ENCODE data around the gene MTCH2. TPM values are rescaled to one million over a fixed set of nuclear protein-coding genes. Genes with fewer than 3 reads are reported as not detected.
A peak's percentile ranks its signal among the peaks of the same experiment; 100 is the strongest.
"Not testable (repeated sequence)": the region's sequence is repeated elsewhere in the genome, so short reads cannot be mapped to it uniquely, and the experiment has no call there.

The MTCH2 gene
- 40.5 TPM for total RNA-seq

DNA sequence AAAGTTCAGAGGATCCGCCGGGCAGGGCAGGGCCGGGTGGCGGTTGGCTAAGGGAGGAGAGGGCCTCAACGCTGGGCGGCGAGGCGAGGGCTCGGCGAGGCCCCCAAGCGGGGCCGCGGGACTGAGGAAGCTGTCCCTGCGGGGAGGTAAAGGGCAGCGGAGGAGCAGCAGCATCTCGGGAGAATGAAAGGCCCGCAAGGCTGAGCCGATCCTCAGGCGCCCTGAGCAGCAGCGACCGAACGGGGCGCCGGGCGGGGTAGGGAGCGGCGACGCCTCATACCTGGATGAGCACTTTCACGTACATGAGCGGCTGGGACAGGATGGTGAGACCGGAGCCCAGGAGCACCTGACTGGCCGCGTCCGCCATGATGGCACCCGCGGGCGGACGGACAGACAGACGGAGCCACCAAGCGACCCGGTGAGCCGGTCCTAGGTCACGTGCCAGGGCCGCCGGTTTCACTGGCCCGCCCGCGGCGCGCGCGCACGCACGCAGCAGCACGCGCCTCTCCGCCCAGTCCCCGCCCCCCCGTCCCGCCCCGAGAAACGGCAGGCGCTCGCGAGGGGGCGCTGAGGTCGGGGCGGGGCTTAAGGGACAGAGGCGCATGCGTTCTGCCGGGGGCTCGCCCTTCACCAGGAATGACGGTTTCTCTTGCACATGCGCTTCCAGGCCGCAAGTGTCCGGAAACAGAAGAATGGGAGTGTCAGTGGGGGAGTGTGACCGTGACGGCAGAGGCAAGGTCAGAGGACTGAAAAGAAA is at the start of gene MTCH2:
Gene MTCH2 (minus strand): TSS at position 461 of the 757 bp plus-strand sequence. CDS start 94 bp downstream, at position 367.
- intact Hi-C loops (cut with DNase I): no loop called here
- TF ChIP-seq, protein P1, sequence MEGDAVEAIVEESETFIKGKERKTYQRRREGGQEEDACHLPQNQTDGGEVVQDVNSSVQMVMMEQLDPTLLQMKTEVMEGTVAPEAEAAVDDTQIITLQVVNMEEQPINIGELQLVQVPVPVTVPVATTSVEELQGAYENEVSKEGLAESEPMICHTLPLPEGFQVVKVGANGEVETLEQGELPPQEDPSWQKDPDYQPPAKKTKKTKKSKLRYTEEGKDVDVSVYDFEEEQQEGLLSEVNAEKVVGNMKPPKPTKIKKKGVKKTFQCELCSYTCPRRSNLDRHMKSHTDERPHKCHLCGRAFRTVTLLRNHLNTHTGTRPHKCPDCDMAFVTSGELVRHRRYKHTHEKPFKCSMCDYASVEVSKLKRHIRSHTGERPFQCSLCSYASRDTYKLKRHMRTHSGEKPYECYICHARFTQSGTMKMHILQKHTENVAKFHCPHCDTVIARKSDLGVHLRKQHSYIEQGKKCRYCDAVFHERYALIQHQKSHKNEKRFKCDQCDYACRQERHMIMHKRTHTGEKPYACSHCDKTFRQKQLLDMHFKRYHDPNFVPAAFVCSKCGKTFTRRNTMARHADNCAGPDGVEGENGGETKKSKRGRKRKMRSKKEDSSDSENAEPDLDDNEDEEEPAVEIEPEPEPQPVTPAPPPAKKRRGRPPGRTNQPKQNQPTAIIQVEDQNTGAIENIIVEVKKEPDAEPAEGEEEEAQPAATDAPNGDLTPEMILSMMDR (IDR thresholded peaks at IDR 0.05): peak in 2 of 3 experiments; percentile 25 to 55
- TF ChIP-seq POLR2A (IDR thresholded peaks at IDR 0.05) (peak in 1 of 2 donors; percentile 24), POLR2AphosphoS5 (IDR thresholded peaks at IDR 0.05; ENCODE audit: insufficient read depth in 1 of 2, low read depth in 1 of 2) (peak; percentile 86 to 93)
- Histone ChIP-seq H3K4me3 (peak within 1 kb of the TSS; percentile 85 to 89), H3K4me1 (peaks cover 20% of the 10 kb centered on the region), H3K9me3 (no peaks in the 10 kb centered on the region), H3K27me3 (no peaks in the 10 kb centered on the region), H3K27ac (peak within 1 kb of the TSS; percentile 96), H3K36me3 (no peaks in the 10 kb centered on the region)
- peak; percentile 98 for DNase-seq (ENCODE audit: extremely low spot score in 2 of 2)

DNA sequence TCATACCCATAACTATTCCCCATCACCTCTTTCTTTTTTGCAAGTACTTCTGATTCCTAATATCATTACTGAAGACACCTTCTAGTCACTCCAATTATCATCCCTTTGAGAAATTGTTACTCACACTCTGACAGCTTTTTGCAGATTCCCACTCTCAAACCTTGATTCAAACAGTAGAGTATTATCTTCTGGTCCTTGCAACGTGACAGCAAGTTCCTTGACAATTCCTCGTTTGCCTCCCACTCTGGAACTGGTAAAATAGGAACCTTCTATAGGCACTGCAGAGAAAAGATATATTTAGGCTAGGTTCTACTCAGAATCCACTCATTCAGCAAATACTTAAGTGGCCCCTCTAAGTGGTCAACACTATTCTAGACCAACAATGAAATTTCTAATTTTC is 49.6 kb upstream of the MTCH2 start:
- TF ChIP-seq POLR2AphosphoS5 (IDR thresholded peaks at IDR 0.05; ENCODE audit: insufficient read depth in 1 of 2, low read depth in 1 of 2) (no peak), POLR2A (IDR thresholded peaks at IDR 0.05) (no peak)
- TF ChIP-seq, protein P1 (IDR thresholded peaks at IDR 0.05): no peak
- intact Hi-C loops (cut with DNase I): no loop called here
- Histone ChIP-seq H3K27ac (no peak overlapping the region), H3K36me3 (no peaks in the 10 kb centered on the region), H3K4me3 (no peak overlapping the region), H3K4me1 (no peaks in the 10 kb centered on the region), H3K9me3 (no peaks in the 10 kb centered on the region), H3K27me3 (no peaks in the 10 kb centered on the region)
- no peak for DNase-seq (ENCODE audit: extremely low spot score in 2 of 2)

DNA sequence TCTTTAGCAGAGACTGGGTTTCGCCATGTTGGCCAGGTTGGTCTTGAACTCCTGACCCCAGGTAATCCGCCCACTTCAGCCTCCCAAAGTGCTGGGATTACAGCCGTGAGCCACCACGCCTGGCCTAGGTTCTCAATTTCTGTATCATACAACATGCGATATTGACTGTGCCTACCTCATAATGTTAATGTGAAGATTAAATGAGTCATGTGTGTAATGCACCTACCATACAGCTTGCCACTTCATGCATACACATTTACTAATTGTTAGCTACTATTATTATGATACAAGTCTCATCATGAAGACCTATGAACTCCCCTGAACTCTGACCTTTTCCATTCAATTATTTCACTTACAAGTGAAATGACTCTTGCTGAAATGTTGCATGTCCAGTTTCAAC is 47.1 kb upstream of the MTCH2 start:
- no peak overlapping the region for H3K4me3 ChIP-seq
- H3K27me3 ChIP-seq: no peaks in the 10 kb centered on the region
- no peaks in the 10 kb centered on the region for H3K9me3 ChIP-seq
- no peak for TF ChIP-seq POLR2AphosphoS5 (IDR thresholded peaks at IDR 0.05; ENCODE audit: insufficient read depth in 1 of 2, low read depth in 1 of 2)
- TF ChIP-seq, protein P1 (IDR thresholded peaks at IDR 0.05): no peak
- TF ChIP-seq POLR2A (IDR thresholded peaks at IDR 0.05): no peak
- DNase-seq (ENCODE audit: extremely low spot score in 2 of 2): no peak
- H3K4me1 ChIP-seq: no peaks in the 10 kb centered on the region
- H3K36me3 ChIP-seq: no peaks in the 10 kb centered on the region
- intact Hi-C loops (cut with DNase I): no loop called here
- H3K27ac ChIP-seq: no peak overlapping the region

DNA sequence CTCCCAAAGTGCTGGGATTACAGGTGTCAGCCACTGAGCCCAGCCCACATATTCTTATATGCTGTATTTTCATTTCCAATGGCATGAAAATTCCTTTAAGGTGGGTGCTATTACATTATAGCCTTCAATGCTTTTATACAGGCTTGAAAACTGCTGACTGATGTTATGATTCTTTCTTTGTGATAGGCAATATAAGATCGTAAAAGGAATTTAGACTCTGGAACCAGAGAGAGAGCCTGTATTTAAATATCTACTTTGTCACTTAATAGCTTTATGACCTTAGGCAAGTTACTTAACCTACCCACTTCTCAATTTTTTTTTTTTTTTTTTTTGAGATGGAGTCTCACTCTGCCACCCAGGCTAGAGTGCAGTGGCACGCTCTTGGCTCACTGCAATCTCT is 46.6 kb upstream of the MTCH2 start:
- H3K4me1 ChIP-seq: no peaks in the 10 kb centered on the region
- intact Hi-C loops (cut with DNase I): no loop called here
- no peaks in the 10 kb centered on the region for H3K36me3 ChIP-seq
- no peak overlapping the region for H3K4me3 ChIP-seq
- no peak overlapping the region for H3K27ac ChIP-seq
- no peaks in the 10 kb centered on the region for H3K27me3 ChIP-seq
- no peaks in the 10 kb centered on the region for H3K9me3 ChIP-seq
- DNase-seq (ENCODE audit: extremely low spot score in 2 of 2): no peak
- TF ChIP-seq POLR2AphosphoS5 (IDR thresholded peaks at IDR 0.05; ENCODE audit: insufficient read depth in 1 of 2, low read depth in 1 of 2) (no peak), POLR2A (IDR thresholded peaks at IDR 0.05) (no peak)
- TF ChIP-seq, protein P1 (IDR thresholded peaks at IDR 0.05): no peak

DNA sequence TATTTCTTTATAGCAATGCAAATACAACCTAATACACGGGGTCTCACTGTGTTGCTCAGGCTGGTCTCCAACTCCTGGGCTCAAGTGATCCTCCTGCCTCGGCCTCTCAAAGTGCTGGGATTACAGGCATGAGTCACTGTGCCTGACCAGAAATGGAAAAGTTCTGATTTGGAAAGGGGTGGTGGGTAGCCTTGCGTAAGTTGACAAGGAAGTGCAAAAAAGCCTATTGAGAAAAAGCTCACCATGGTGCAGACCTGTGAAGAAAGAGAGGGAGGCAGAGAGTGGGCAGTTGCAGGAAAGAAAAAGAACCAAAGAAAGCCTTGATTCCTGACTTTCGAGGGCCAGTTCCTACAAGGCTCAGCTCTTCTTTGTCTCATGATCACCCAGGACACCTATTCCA is 45.8 kb upstream of the MTCH2 start:
- H3K27me3 ChIP-seq: no peaks in the 10 kb centered on the region
- no peaks in the 10 kb centered on the region for H3K9me3 ChIP-seq
- intact Hi-C loops (cut with DNase I): no loop called here
- TF ChIP-seq, protein P1 (IDR thresholded peaks at IDR 0.05): no peak
- no peak for TF ChIP-seq POLR2A (IDR thresholded peaks at IDR 0.05)
- no peak for TF ChIP-seq POLR2AphosphoS5 (IDR thresholded peaks at IDR 0.05; ENCODE audit: insufficient read depth in 1 of 2, low read depth in 1 of 2)
- H3K4me1 ChIP-seq: no peaks in the 10 kb centered on the region
- H3K4me3 ChIP-seq: no peak overlapping the region
- H3K36me3 ChIP-seq: no peaks in the 10 kb centered on the region
- no peak overlapping the region for H3K27ac ChIP-seq
- DNase-seq (ENCODE audit: extremely low spot score in 2 of 2): no peak

DNA sequence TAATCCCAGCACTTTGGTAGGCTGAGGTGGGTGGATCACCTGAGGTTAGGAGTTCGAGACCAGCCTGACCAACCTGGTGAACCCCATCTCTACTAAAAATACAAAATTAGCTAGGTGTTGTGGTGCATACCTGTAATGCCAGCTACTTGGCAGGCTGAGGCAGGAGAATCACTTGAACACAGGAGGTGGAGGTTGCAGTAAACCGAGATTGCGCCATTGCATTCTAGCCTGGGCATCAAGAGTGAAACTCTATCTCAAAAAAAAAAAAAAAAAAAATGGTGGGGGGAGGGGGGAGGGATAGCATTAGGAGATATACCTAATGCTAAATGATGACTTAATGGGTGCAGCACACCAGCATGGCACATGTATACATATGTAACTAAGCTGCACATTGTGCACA is 44.3 kb upstream of the MTCH2 start:
- not testable (repeated sequence) for DNase-seq (ENCODE audit: extremely low spot score in 2 of 2)

More for the DNA sequence above, 44.3 kb upstream of the MTCH2 start:
- intact Hi-C loops (cut with DNase I); H3K27me3 ChIP-seq; H3K36me3 ChIP-seq; H3K4me1 ChIP-seq; H3K27ac ChIP-seq; H3K9me3 ChIP-seq; H3K4me3 ChIP-seq: not testable (repeated sequence)
